HG03103 (cell line): Measurements from ENCODE around the gene IFT74.
"Not testable (repeated sequence)": the region's sequence is repeated elsewhere in the genome, so short reads cannot be mapped to it uniquely, and the experiment has no call there.

Source experiments
- ATAC-seq: cut with Tn5 transposase; IDR thresholded peaks from one replicate; pipeline ENCODE4 v1.9.1; 2021; ENCODE audit warnings: low read depth; ENCODE audit not compliant: unreplicated experiment

IFT74 gene

DNA sequence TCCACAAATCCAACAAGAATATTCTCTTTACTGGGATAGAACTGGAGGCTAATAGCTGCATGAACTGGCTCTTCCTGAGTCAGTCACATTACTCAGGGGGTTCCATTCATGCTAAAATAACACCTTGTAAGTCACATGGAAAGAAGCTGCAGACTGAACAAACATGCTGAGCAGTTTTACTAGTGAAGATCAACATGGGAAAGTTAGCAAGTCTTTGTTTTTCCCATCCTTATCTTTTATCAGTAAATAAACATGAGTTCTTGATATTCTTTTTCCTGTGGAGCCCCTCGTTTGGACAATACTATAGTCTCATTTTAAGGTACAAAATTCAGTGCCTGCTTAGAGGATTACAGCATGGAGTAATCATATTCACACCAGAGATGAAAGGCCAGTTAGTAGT lies 109.1 kb downstream of the IFT74 start:
- no peak for ATAC-seq

DNA sequence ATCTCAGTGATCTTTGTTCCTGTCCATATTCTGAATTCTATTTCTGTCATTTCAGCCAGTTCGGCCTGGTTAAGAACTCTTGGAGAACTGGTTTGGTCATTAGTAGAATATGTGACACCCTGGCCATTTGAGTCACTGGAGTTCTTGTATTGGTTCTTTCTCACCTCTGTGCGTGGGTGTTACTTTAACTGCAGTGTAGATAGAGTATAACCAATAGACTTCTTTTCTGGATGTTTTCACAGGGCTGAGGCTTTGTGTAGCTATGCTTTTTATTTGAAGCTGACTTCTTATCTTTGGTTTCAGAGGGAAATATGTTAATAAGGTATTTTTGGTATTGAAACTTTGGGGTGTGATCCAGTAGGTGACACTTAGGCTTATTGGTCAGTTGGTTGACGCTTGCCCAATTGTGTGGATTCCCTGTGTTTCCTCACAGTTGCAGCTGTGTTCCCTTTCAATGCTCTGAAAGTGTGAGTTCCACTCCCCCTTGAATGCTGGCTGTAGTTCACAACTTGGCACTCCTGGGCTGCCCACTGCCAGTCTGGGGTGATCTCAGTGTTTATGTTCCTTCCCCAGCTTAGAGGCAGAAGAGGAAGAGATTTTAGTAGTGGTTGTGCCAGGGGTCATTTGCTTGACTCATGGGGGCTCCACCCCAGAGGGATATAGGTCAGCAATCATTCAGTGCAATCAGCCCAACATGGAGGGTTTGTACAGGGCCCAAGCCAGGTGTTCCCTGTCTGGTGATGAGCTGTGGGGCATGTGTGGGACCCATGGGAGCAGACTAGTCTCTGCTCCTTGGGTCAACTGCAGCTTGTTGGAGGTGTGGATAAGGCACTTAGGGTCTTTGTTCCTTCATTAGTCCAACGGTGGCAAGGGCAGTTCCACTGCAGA lies 117.9 kb downstream of the IFT74 start:
- no peak for ATAC-seq

DNA sequence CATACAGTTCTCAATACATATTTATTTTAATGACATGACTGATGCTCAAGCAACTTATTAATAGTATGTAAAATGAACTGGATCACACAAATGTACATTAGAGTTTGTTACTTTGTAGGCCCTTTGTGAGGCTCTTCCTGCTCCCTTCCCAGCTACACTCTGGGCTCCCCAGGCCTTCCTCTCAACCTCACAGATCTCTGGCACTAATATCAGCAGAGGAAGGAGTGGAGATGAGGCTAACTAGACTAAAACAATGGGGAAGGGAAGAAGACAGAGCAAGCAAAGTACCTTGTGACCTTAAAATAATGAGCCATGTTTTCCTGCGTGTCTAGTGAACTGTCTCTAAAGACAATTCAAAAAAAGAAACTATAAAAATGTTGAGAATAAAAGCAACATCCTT lies 122.5 kb downstream of the IFT74 start:
- ATAC-seq, result no peak

- no peak for ATAC-seq
Measured at GRCh38 chr9:27085456-27085855, 129.2 kb downstream of the IFT74 start.

GRCh38 chr9:27086818-27087680 lies 130.8 kb downstream of the IFT74 start:
- no peak for ATAC-seq

GRCh38 chr9:27088981-27089380 lies 132.8 kb downstream of the IFT74 start:
- no peak for ATAC-seq

GRCh38 chr9:27089706-27090105 lies 133.5 kb downstream of the IFT74 start:
- no peak for ATAC-seq

- ATAC-seq, result no peak
Measured at GRCh38 chr9:27090231-27090630, 134.0 kb downstream of the IFT74 start.

- no peak for ATAC-seq
Measured at GRCh38 chr9:27090711-27091110, 134.5 kb downstream of the IFT74 start.

GRCh38 chr9:27092496-27092895 lies 136.3 kb downstream of the IFT74 start:
- not testable (repeated sequence) for ATAC-seq

- ATAC-seq, result not testable (repeated sequence)
Measured at GRCh38 chr9:27093384-27094067, 137.3 kb downstream of the IFT74 start.

DNA sequence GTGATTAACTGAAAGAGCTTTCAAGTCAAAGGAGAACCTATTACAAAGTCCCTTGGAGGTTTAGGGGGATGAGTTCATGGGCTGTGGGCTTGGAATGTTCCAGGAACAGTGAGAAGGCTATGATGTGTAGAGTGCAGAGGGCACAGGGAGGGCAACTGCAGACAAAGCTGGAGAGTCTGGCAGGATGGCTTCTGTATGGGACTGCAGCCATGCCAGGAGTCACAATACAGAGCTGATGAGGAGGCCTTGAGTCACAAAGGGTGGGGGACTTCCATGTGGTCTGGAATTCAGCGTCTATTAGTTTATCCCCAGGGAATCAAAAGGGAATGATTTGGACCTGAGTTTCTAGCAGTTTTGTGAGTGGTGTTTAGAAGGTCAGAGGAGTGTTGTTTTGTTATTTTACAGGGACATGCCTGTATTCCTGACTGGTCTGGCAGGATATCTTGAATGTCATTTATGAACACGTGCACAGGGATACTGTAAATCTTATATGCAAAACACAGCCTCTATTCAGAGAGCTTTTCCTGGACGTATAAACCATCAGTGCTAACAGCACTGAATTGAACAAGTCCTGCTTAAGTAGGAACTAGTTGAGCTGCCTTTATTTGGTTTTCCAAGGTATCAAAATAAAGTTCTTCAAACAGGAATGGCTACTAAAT lies 138.6 kb downstream of the IFT74 start:
- ATAC-seq, result no peak

- ATAC-seq, result no peak
Measured at GRCh38 chr9:27107241-27107640, 151.0 kb downstream of the IFT74 start.

- ATAC-seq, result no peak
Measured at GRCh38 chr9:27108981-27109541, 152.8 kb downstream of the IFT74 start, which contains the start of gene TEK. Gene TEK, plus strand, starts transcription at chr9:27109225. Its CDS starts 366 bp downstream, at chr9:27109591.

DNA sequence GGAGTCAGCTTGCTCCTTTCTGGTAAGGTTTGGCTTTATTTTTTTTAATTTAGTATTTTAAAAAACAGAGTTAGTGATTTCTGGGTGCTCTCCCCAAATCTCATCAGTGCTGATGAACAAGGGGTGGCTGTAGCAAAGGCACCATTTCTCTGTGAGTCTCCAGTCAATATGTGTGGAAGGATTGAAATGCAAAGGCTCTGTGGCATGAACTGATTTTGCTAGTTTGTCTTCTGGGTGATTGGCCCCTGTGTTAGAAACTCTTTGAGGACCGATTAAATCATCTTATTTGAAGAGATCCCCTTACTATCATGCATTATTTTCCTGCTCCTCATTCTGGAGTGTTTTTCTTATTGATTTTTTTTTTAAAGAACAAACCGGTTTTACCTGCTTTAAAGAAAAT lies 153.4 kb downstream of the IFT74 start:
- no peak for ATAC-seq

DNA sequence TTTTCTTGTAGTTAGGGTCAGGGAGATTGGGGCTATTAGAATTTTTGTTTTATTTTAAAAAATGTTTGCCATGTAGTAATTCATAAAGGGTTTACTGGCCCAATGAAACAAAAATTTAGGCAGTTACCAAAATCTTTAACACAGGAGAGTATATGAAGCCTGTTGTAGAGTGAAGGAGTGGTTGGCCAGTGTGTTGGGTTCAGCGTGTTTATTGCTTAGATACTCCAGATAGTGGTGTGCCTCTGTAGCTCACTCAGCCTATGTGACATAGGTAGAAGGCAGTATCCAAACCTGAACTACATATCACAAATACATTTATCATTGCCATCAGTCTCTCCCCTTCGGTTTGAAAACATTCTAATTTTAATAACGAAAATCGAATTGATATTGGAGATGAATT lies 154.0 kb downstream of the IFT74 start:
- ATAC-seq, result no peak

- no peak for ATAC-seq
Measured at GRCh38 chr9:27112235-27112634, 156.0 kb downstream of the IFT74 start.
